Measurements from ENCODE around the gene MICU1.

GRCh38 chr10:72567889-72568640, 57.8 kb downstream of the MICU1 start:
- TF ChIP-seq, protein P1, sequence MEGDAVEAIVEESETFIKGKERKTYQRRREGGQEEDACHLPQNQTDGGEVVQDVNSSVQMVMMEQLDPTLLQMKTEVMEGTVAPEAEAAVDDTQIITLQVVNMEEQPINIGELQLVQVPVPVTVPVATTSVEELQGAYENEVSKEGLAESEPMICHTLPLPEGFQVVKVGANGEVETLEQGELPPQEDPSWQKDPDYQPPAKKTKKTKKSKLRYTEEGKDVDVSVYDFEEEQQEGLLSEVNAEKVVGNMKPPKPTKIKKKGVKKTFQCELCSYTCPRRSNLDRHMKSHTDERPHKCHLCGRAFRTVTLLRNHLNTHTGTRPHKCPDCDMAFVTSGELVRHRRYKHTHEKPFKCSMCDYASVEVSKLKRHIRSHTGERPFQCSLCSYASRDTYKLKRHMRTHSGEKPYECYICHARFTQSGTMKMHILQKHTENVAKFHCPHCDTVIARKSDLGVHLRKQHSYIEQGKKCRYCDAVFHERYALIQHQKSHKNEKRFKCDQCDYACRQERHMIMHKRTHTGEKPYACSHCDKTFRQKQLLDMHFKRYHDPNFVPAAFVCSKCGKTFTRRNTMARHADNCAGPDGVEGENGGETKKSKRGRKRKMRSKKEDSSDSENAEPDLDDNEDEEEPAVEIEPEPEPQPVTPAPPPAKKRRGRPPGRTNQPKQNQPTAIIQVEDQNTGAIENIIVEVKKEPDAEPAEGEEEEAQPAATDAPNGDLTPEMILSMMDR (IDR thresholded peaks at IDR 0.05), result peak in 2 of 3 experiments; percentile 12 to 43
- TF ChIP-seq POLR2A (IDR thresholded peaks at IDR 0.05), result no peak
